ENCODE measurements around the gene SNX8.
"Not testable (repeated sequence)": the region's sequence is repeated elsewhere in the genome, so short reads cannot be mapped to it uniquely, and the experiment has no call there.

Gene SNX8

GRCh38 chr7:2350861-2351260 lies 36.6 kb upstream of the SNX8 start:
- TF ChIP-seq CTCF (conservative IDR thresholded peaks at IDR 0.05; ENCODE audit: low read depth, low read length) = no peak
- no peaks in the 10 kb centered on the region for H3K27me3 ChIP-seq (ENCODE audit: insufficient read depth, low read depth)
- no peak overlapping the region for H3K4me3 ChIP-seq (IDR thresholded peaks at IDR 0.05; ENCODE audit: insufficient read depth, low read depth, low read length)
- H3K27ac ChIP-seq = no peak overlapping the region
- peaks cover 22% of the 10 kb centered on the region for H3K79me2 ChIP-seq (ENCODE audit: insufficient read depth, low read depth)
- 0 out of 2 replicates have a peak, but pooled peaks cover 3% of the 10 kb centered on the region for H4K20me1 ChIP-seq (ENCODE audit: insufficient read depth)
- H3K36me3 ChIP-seq (ENCODE audit: insufficient read depth) = no peaks in the 10 kb centered on the region
- no peak overlapping the region for H3K9ac ChIP-seq
- peaks cover 10% of the 10 kb centered on the region for H3K4me1 ChIP-seq (ENCODE audit: low read depth, poor library complexity, severe bottlenecking)
- no peak overlapping the region for H3K4me2 ChIP-seq
- H2AFZ ChIP-seq (ENCODE audit: low read depth) = no peak overlapping the region

DNA sequence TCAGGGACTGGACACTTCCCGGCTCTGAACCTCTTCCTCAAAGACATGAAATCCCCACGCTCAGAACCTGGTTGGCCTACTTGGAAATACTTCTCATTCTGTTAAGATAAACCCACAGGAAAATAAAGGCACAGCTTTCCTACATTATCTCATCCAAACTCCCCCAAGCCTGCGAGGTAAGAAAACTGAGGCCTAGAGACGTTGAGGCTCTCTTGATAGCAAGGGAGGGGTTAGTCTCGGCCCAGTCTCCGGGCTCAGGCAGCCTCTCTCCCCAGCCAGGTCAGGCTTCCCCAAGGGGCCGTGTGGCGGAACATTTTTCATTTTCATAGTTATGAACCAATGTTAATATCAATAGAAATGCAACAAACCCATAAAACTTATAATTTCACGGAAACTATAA lies 35.8 kb upstream of the SNX8 start:
- no peaks in the 10 kb centered on the region for H3K27me3 ChIP-seq (ENCODE audit: insufficient read depth, low read depth)
- H3K4me3 ChIP-seq (IDR thresholded peaks at IDR 0.05; ENCODE audit: insufficient read depth, low read depth, low read length) = no peak overlapping the region
- H2AFZ ChIP-seq (ENCODE audit: low read depth) = no peak overlapping the region
- H3K4me2 ChIP-seq = no peak overlapping the region
- peaks cover 14% of the 10 kb centered on the region for H3K79me2 ChIP-seq (ENCODE audit: insufficient read depth, low read depth)
- no peaks in the 10 kb centered on the region for H4K20me1 ChIP-seq (ENCODE audit: insufficient read depth)
- H3K9ac ChIP-seq = no peak overlapping the region
- TF ChIP-seq CTCF (conservative IDR thresholded peaks at IDR 0.05; ENCODE audit: low read depth, low read length) = no peak
- no peak overlapping the region for H3K27ac ChIP-seq
- H3K4me1 ChIP-seq (ENCODE audit: low read depth, poor library complexity, severe bottlenecking) = peaks cover 10% of the 10 kb centered on the region
- no peaks in the 10 kb centered on the region for H3K36me3 ChIP-seq (ENCODE audit: insufficient read depth)

- not testable (repeated sequence) for H3K36me3 ChIP-seq (ENCODE audit: insufficient read depth); H3K9ac ChIP-seq; H2AFZ ChIP-seq (ENCODE audit: low read depth); H3K4me1 ChIP-seq (ENCODE audit: low read depth, poor library complexity, severe bottlenecking); H3K27me3 ChIP-seq (ENCODE audit: insufficient read depth, low read depth); H3K4me3 ChIP-seq (IDR thresholded peaks at IDR 0.05; ENCODE audit: insufficient read depth, low read depth, low read length); H3K27ac ChIP-seq; H4K20me1 ChIP-seq (ENCODE audit: insufficient read depth); H3K79me2 ChIP-seq (ENCODE audit: insufficient read depth, low read depth)
- H3K4me2 ChIP-seq = peak overlapping the region; percentile 4; the same call in 1 of the 2 replicates
Measured at GRCh38 chr7:2347351-2348063, 33.3 kb upstream of the SNX8 start.

- H3K4me1 ChIP-seq (ENCODE audit: low read depth, poor library complexity, severe bottlenecking) = no peaks in the 10 kb centered on the region
- no peak for TF ChIP-seq CTCF (conservative IDR thresholded peaks at IDR 0.05; ENCODE audit: low read depth, low read length)
Measured at GRCh38 chr7:2336626-2337299, 22.5 kb upstream of the SNX8 start.

DNA sequence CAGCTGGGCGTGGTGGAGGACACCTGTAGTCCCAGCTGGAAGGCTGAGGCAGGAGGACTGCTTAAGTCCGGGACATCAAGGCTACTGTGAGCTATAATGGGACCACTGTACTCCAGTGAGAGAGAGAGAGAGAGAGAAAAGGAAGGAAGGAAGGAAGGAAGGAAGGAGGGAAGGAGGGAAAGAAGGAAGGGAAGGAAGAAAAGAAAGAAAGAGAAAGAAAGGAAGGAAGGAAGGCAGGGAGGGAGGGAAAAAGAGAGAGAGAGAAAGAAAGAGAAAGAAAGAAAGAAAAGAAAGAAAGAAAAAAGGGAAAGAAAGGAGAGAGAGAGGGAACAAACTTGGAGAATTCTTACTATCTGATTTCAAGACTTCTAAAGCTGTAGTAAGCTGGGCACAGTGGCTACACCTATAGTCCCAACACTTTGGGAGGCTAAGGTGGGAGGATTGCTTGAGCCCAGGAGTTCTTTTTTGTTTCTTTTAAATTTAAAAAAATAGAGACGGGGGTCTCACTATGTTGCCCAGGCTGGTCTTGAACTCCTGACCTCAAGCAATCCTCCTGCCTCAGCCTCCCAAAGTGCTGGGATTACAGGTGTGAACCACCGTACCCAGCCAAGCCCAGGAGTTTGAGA lies 18.5 kb upstream of the SNX8 start:
- H3K4me1 ChIP-seq (ENCODE audit: low read depth, poor library complexity, severe bottlenecking); H3K27ac ChIP-seq; H3K4me2 ChIP-seq; H3K79me2 ChIP-seq (ENCODE audit: insufficient read depth, low read depth); H2AFZ ChIP-seq (ENCODE audit: low read depth); H4K20me1 ChIP-seq (ENCODE audit: insufficient read depth); H3K36me3 ChIP-seq (ENCODE audit: insufficient read depth); H3K4me3 ChIP-seq (IDR thresholded peaks at IDR 0.05; ENCODE audit: insufficient read depth, low read depth, low read length); H3K9ac ChIP-seq; H3K27me3 ChIP-seq (ENCODE audit: insufficient read depth, low read depth): not testable (repeated sequence)

More at GRCh38 chr7:2336626-2337299, 22.5 kb upstream of the SNX8 start:
- H3K79me2 ChIP-seq (ENCODE audit: insufficient read depth, low read depth) = no peaks in the 10 kb centered on the region
- no peaks in the 10 kb centered on the region for H4K20me1 ChIP-seq (ENCODE audit: insufficient read depth)
- no peak overlapping the region for H2AFZ ChIP-seq (ENCODE audit: low read depth)
- H3K27me3 ChIP-seq (ENCODE audit: insufficient read depth, low read depth) = no peaks in the 10 kb centered on the region
- no peak overlapping the region for H3K9ac ChIP-seq
- H3K4me2 ChIP-seq = no peak overlapping the region
- no peak overlapping the region for H3K27ac ChIP-seq
- no peak overlapping the region for H3K4me3 ChIP-seq (IDR thresholded peaks at IDR 0.05; ENCODE audit: insufficient read depth, low read depth, low read length)
- H3K36me3 ChIP-seq (ENCODE audit: insufficient read depth) = no peaks in the 10 kb centered on the region

All from KMS-11 (cell line).